Liver (tissue), 3 donors: ENCODE results near the gene MIPEP.

Experiments used
- CTCF ChIP-seq: fragments of 150-350 bp; IDR thresholded peaks from 2 replicates; pipeline ENCODE4 v1.5.1; 2017; ENCODE audit warnings: improper control_type of control experiment, low read depth, low read length; ENCODE audit not compliant: missing input control
- EGR1 ChIP-seq, 2 donors: IDR thresholded peaks; 2 replicates each; pipeline ENCODE4 v1.6.1; 2016 to 2018; ENCODE audit warnings: antibody characterized with exemption in 2 of 2, low read depth in 2 of 2
- FOXA1 ChIP-seq: IDR thresholded peaks from 2 replicates; pipeline ENCODE4 v1.6.1; 2016; ENCODE audit warnings: antibody characterized with exemption
- GABPA ChIP-seq, 2 donors: IDR thresholded peaks in 1 of 2; conservative IDR thresholded peaks in 1 of 2; 2 replicates each; pipeline ENCODE4 v1.6.1; 2016; ENCODE audit warnings: antibody characterized with exemption in 2 of 2, mild to moderate bottlenecking in 1 of 2, moderate library complexity in 1 of 2
- HNF4A ChIP-seq, 2 donors: conservative IDR thresholded peaks; 2 replicates each; pipeline ENCODE4 v1.6.1; 2016; ENCODE audit warnings: antibody characterized with exemption in 2 of 2, mild to moderate bottlenecking in 2 of 2
- JUND ChIP-seq, 2 donors: IDR thresholded peaks; 2 replicates each; pipeline ENCODE4 v1.6.1; 2016; ENCODE audit warnings: antibody characterized with exemption in 2 of 2
- MAX ChIP-seq: IDR thresholded peaks from 2 replicates; pipeline ENCODE4 v1.6.1; 2016; ENCODE audit warnings: antibody characterized with exemption
- NR2F2 ChIP-seq: IDR thresholded peaks from 2 replicates; pipeline ENCODE4 v1.6.1; 2016; ENCODE audit warnings: antibody characterized with exemption
- RAD21 ChIP-seq, 2 donors: IDR thresholded peaks; 2 replicates each; pipeline ENCODE4 v1.6.1; 2016; ENCODE audit warnings: antibody characterized with exemption in 2 of 2, mild to moderate bottlenecking in 2 of 2
- REST ChIP-seq: IDR thresholded peaks from 2 replicates; pipeline ENCODE4 v1.6.1; 2016; ENCODE audit warnings: antibody characterized with exemption, mild to moderate bottlenecking
- RXRA ChIP-seq, 2 donors: IDR thresholded peaks; 2 replicates each; pipeline ENCODE4 v1.6.1; 2017 to 2018; ENCODE audit warnings: antibody characterized with exemption in 2 of 2, mild to moderate bottlenecking in 1 of 2
- YY1 ChIP-seq: IDR thresholded peaks from 2 replicates; pipeline ENCODE4 v1.6.1; 2016; ENCODE audit warnings: antibody characterized with exemption, mild to moderate bottlenecking
- ZBTB33 ChIP-seq: IDR thresholded peaks from 2 replicates; pipeline ENCODE4 v1.6.1; 2016; ENCODE audit warnings: antibody characterized with exemption
- TF ChIP-seq, protein P1 (sequence below): IDR thresholded peaks from 2 replicates; pipeline ENCODE4 v1.6.1; 2016; ENCODE audit warnings: antibody characterized with exemption
- donor health status: healthy.
- donor health status: healthy.

- TF ChIP-seq CTCF (no peak), GABPA (IDR thresholded peaks at IDR 0.05 in 1 of 2, conservative IDR thresholded peaks at IDR 0.05 in 1 of 2) (no peak), RXRA (IDR thresholded peaks at IDR 0.05) (no peak), REST (no peak), MAX (no peak), JUND (IDR thresholded peaks at IDR 0.05) (no peak), EGR1 (IDR thresholded peaks at IDR 0.05; ENCODE audit: low read depth in 2 of 2) (no peak), HNF4A (conservative IDR thresholded peaks at IDR 0.05) (no peak), FOXA1 (no peak), ZBTB33 (no peak), NR2F2 (no peak), RAD21 (IDR thresholded peaks at IDR 0.05) (no peak), YY1 (no peak)
- TF ChIP-seq, protein P1, sequence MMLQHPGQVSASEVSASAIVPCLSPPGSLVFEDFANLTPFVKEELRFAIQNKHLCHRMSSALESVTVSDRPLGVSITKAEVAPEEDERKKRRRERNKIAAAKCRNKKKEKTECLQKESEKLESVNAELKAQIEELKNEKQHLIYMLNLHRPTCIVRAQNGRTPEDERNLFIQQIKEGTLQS, result no peak
These were observed 198.5 kb downstream of the MIPEP start for GRCh38 chr13:23690668-23691067.
